Measurements from ENCODE around the gene NSD1. TPM values are rescaled to one million over a fixed set of nuclear protein-coding genes. Genes with fewer than 3 reads are reported as not detected.
A peak's percentile ranks its signal among the peaks of the same experiment; 100 is the strongest.

NSD1 gene
- total RNA-seq = 10 to 100 TPM; 29.8 to 32.0 TPM

- Histone ChIP-seq H3K27ac (peak within 1 kb of the TSS; percentile 75 to 94 (median 88)), H3K9me3 (no peaks in the 10 kb centered on the region), H3K4me3 (peak within 1 kb of the TSS; percentile 80 to 85), H3K4me1 (peaks cover 43% of the 10 kb centered on the region), H3K27me3 (no peaks in the 10 kb centered on the region), H3K36me3 (replicated peaks in 1 of 2; ENCODE audit: insufficient read depth in 1 of 2, low read depth in 2 of 2) (no peaks in the 10 kb centered on the region)
- DNase-seq (peak; percentile 82 to 90 (median 84)), ATAC-seq (peak; percentile 81)
- WGBS, 2 donors = 20 to 50% methylated on average over 2 to 33 of the region's 93 CpGs
- TF ChIP-seq, protein P1, sequence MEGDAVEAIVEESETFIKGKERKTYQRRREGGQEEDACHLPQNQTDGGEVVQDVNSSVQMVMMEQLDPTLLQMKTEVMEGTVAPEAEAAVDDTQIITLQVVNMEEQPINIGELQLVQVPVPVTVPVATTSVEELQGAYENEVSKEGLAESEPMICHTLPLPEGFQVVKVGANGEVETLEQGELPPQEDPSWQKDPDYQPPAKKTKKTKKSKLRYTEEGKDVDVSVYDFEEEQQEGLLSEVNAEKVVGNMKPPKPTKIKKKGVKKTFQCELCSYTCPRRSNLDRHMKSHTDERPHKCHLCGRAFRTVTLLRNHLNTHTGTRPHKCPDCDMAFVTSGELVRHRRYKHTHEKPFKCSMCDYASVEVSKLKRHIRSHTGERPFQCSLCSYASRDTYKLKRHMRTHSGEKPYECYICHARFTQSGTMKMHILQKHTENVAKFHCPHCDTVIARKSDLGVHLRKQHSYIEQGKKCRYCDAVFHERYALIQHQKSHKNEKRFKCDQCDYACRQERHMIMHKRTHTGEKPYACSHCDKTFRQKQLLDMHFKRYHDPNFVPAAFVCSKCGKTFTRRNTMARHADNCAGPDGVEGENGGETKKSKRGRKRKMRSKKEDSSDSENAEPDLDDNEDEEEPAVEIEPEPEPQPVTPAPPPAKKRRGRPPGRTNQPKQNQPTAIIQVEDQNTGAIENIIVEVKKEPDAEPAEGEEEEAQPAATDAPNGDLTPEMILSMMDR (IDR thresholded peaks at IDR 0.05) = no peak
- peak; percentile 20 to 60 (median 54) for TF ChIP-seq POLR2A (IDR thresholded peaks at IDR 0.05)
- intact Hi-C loops (cut with DNase I) = no loop called here
These were observed at the start of gene NSD1 for GRCh38 chr5:177133096-177133852. Gene NSD1, plus strand, starts transcription at chr5:177133773. Its CDS starts 1,331 bp downstream, at chr5:177135104.

DNA sequence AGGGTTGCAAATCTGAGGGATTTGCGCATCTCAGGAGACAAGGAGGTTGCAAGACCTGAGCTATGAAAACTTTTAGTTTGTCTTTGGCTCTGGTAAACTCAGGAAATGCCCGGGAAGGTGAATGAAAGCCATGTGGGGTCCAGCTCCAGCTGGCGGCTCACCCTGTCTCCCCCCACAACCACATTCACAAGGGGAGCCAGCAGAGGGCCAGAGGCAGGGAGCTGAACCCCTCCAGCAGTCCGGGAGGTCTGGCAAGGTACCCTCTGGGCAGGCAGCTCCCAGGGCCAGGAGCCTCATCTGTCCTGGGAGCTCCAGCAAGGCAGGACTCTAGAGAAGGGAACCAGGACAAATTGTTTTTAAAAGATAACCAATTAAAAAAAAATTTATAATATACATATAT, 49.4 kb upstream of the NSD1 start:
- Histone ChIP-seq H3K36me3 (replicated peaks in 1 of 2; ENCODE audit: insufficient read depth in 1 of 2, low read depth in 2 of 2) (no peaks in the 10 kb centered on the region), H3K4me3 (no peak overlapping the region), H3K27me3 (no peaks in the 10 kb centered on the region), H3K4me1 (peaks cover 25% of the 10 kb centered on the region), H3K9me3 (no peaks in the 10 kb centered on the region), H3K27ac (no peak overlapping the region)
- TF ChIP-seq, protein P1 (IDR thresholded peaks at IDR 0.05) = no peak
- TF ChIP-seq POLR2A (IDR thresholded peaks at IDR 0.05) = no peak
- intact Hi-C loops (cut with DNase I) = no loop called here
- DNase-seq = no peak
- 48 to 54% methylated on average over 4 of the region's 4 CpGs for WGBS, 2 donors
- no peak for ATAC-seq

DNA sequence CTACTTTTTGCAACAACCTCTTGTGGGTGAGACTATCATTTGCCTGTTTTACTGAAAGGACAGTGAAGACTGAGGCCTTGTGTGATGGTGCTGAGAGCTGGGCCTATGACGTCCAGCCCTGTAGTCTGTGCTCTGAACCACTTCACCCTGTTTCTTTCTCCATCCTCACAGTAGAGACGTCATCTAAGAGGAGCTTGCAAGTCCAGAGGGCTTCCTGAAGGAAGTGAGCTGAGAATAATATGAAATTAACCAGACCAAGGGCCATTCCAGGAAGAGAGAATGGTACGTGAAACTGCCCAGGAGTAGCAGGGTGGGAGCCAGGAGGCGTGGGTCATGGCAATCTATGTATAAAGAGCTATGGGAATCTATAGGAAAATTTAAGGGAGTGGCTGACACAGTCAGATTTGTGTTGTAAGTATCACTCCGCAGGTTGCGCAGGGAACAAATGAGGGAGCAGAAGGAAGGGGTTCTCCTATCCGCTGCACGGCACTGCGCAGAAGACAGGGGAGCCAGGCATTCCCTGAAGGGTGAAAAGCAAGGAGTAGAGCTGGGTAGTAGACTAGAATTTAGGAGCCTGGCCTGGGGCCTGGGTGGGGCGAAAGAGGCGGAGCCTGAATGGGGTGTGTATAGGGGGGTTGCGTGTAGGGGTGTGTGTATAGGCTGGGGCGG, 47.5 kb upstream of the NSD1 start:
- intact Hi-C loops (cut with DNase I) = no loop called here

GRCh38 chr5:177086654-177087397, 46.7 kb upstream of the NSD1 start, which contains the start of gene FGFR4:
Gene FGFR4, plus strand, starts transcription at chr5:177086915. Its CDS starts 2,688 bp downstream, at chr5:177089603.
- Histone ChIP-seq H3K27ac (peak within 1 kb of the TSS; percentile 68 to 89 (median 80)), H3K27me3 (no peaks in the 10 kb centered on the region), H3K4me3 (no peak within 1 kb of the TSS), H3K36me3 (replicated peaks in 1 of 2; ENCODE audit: insufficient read depth in 1 of 2, low read depth in 2 of 2) (no peaks in the 10 kb centered on the region), H3K9me3 (no peaks in the 10 kb centered on the region), H3K4me1 (peaks cover 50% of the 10 kb centered on the region)
- WGBS, 2 donors = 0 to 2% methylated on average over 4 to 51 of the region's 68 CpGs
- ATAC-seq (peak; percentile 87), DNase-seq (peak; percentile 84 to 93 (median 89))
- intact Hi-C loops (cut with DNase I) = no loop called here
- TF ChIP-seq, protein P1 (IDR thresholded peaks at IDR 0.05) = peak; percentile 70 to 90 (median 86)
- TF ChIP-seq POLR2A (IDR thresholded peaks at IDR 0.05) = peak; percentile 60 to 85 (median 74)

More for the DNA sequence above, 47.5 kb upstream of the NSD1 start:
- TF ChIP-seq, protein P1 (IDR thresholded peaks at IDR 0.05) = no peak
- TF ChIP-seq POLR2A (IDR thresholded peaks at IDR 0.05) = no peak
- no peaks in the 10 kb centered on the region for H3K36me3 ChIP-seq (replicated peaks in 1 of 2; ENCODE audit: insufficient read depth in 1 of 2, low read depth in 2 of 2)
- H3K9me3 ChIP-seq = no peaks in the 10 kb centered on the region
- DNase-seq (no peak), ATAC-seq (peak; percentile 0)
- H3K27me3 ChIP-seq = no peaks in the 10 kb centered on the region
- WGBS, 2 donors = 43 to 54% methylated on average over 13 of the region's 13 CpGs
- H3K4me3 ChIP-seq = no peak overlapping the region
- peak overlapping the region in 3 of 4 donors; percentile 75 to 89 (median 86) for H3K27ac ChIP-seq
- peaks cover 43% of the 10 kb centered on the region for H3K4me1 ChIP-seq
